Measurements from ENCODE around the gene FBXO42.
"Not testable (repeated sequence)": the region's sequence is repeated elsewhere in the genome, so short reads cannot be mapped to it uniquely, and the experiment has no call there.

Gene FBXO42

DNA sequence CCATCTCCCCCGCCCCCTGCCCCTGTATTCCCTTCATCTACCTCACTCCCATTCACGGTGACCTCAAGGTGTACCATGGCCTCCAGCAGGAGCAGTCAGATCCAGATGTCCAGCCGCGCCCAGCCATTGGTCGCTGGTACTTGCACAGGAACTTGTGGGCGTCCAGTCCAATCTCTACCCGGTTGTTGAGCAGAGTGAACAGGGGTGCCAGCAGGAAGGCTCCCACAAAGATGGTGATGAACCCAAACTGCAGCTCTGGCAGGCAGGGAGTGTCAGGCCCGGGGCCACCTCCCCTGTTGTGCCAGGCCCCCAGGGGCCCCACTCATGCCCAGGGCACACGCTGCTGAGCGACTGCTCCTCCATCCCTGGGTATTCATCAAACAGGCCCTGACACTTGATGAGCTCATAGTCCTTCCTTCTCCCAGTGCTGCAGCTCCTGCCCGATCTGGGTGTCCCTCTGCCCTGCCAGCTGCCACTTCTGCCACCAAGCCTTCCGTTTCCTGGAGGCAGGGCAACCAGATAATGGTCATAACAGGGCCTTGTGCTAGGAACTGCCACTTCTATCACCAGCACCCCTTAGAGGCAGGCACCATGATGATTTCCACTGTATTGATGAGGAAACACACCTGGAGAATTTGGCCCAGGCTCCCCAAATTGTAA, 134.1 kb downstream of the FBXO42 start:
- DNase-seq (ENCODE audit: low spot score), result no peak

DNA sequence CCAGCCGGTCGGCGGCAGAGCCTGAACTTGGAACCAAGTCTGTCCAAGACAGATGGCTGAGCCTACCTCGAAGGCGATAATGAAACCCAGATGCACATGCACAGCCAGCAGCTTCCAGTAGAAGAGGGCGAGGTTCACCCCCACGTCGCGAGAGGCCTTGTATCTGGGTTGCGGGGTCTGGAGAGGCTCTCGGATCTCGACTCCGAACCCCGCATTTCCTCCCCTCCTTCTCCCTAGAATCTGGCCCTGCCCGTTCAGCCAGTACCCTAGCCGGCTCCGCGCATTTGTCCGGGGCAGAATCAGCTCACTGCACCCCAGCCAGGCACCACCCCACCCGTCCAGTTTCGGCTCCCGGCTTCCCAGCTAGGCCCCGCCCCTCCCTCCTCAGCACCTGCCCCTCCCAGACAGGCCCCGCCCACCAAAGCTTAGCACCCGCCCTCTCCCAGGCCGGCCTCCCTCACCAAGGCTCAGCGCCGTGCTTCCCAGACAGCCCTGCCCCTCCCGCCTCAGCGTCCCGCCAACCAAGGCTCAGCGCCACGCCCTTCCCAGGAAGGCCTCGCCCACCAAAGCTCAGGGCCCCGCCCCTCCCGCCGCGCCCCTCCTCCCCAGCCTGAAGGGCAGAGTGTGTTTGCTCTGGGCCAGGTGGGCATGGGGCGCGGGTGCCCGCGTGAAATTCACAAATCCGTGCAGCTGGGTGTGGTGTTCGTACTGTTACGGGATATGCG, 135.1 kb downstream of the FBXO42 start:
- DNase-seq (ENCODE audit: low spot score), result peak; percentile 96

DNA sequence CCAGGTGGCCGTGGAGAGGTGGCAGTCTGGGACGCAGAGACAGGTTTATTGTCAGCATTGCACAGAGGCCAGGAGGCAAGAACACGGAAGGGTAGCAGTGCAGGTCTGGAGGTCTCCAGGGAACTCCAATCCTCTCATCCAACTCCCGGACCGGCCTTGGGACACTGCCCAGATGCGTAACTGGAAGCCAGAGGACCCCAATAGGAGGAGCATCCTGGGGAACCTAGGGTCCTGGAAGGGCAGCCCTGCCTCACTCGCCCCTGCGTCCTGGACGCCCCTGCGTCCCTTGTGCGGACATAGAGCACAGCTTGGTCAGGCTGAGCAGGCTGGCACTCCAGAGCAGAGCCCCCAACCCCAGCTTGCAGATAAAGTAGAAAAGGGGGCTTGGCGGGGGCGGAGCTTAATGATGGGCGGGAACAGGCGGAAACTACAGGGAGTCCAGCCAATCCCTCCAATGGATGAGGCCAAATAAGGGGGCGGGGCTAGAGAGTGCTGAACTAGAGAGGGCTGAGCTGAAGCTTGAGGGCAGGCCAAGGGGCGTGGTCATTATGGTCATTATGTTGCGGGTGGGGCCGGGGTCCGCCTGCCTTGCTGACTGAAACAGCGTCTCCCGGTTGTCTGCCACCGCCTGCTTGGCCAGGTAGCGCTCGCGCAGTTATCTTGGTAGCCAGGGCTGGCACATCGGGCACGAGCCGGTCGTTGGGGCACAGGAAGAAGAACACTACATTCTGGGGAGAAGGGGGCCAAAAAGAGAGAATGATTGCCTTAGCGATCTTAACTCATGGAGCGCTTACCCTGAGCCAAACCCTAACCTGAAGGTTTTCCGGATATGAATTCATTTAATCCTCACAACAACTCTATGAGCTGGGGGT, 136.2 kb downstream of the FBXO42 start:
- DNase-seq (ENCODE audit: low spot score), result peak; percentile 59

GRCh38 chr1:16215240-16215639, 137.0 kb downstream of the FBXO42 start:
- DNase-seq (ENCODE audit: low spot score), result not testable (repeated sequence)

GRCh38 chr1:16213544-16213943, 138.7 kb downstream of the FBXO42 start:
- DNase-seq (ENCODE audit: low spot score), result not testable (repeated sequence)

DNA sequence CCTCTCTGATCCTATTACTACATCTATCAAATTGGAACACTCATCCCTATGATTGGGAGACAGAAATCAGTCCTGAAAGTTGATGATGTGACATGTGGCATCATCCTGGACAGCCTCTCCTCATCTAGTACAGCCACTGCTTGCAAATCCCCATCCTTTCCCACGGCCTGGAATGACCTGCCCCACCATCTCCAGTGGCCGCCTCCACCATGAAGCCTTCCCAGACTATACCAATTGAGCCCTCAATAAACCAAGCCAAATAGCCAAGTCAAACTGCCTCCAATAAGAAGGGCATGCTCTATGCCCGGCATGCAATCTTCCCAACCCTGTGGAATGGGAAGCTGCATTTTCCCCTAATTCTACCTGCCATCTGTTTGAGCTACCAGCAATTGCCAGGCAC, 139.3 kb downstream of the FBXO42 start:
- DNase-seq (ENCODE audit: low spot score), result no peak

GRCh38 chr1:16212251-16212961, 139.9 kb downstream of the FBXO42 start, which contains the start of gene ARHGEF19:
ARHGEF19 (minus strand) TSS chr1:16212652; CDS start chr1:16209054, 3,598 bp downstream.
- no peak for DNase-seq (ENCODE audit: low spot score)

GRCh38 chr1:16211824-16212223, 140.5 kb downstream of the FBXO42 start:
- DNase-seq (ENCODE audit: low spot score), result no peak

DNA sequence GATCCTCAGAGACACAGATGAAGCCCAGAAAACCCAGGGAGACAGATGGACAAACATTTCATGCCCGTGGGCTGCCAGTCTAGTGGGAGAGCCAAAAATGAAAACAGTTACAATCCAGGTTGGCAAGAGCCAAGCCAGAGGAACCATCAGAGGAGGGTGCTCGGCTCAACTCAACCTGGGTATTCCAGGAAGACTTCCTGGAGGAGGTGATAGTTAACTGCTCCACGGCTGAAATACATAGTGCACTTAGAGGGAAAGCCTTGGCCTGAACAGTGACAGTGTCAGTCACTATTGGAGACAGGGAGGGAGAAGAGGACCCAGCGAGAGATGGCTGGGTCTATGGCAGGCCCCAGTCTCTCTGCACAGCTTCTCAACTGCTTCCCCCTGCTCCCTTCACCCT, 141.7 kb downstream of the FBXO42 start:
- no peak for DNase-seq (ENCODE audit: low spot score)

DNA sequence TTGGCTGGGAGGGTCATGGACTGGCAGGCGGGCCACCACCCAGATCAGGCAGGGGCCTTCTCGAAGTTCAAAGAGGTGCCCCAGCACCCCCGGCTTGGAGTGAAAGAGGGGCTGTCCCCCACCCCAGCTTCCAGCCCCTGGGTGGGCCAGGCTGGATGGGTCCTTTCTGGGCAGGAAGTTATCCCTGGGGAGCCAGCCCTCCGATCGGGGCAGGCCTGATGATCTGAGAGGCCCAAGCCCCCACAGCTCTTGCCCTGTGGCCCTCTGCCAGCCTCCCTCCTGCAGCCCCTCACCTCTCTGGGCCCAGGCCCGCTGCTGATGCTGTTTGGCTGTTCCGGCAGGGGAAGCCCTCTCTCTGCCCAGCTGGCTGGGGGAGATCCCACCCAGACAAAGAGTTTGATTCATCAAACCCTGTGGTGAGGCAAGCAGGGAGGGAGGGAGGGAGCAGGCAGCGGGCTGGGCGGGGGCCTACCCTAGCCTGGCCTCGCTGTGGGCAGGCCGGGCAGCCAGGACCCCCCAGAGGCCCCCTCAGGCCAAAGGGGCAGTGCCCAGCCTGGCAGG, 142.4 kb downstream of the FBXO42 start:
- no peak for DNase-seq (ENCODE audit: low spot score)

GRCh38 chr1:16209132-16209846, 143.0 kb downstream of the FBXO42 start:
- no peak for DNase-seq (ENCODE audit: low spot score)

- DNase-seq (ENCODE audit: low spot score), result no peak
These were observed 143.9 kb downstream of the FBXO42 start for GRCh38 chr1:16208270-16208987.

DNA sequence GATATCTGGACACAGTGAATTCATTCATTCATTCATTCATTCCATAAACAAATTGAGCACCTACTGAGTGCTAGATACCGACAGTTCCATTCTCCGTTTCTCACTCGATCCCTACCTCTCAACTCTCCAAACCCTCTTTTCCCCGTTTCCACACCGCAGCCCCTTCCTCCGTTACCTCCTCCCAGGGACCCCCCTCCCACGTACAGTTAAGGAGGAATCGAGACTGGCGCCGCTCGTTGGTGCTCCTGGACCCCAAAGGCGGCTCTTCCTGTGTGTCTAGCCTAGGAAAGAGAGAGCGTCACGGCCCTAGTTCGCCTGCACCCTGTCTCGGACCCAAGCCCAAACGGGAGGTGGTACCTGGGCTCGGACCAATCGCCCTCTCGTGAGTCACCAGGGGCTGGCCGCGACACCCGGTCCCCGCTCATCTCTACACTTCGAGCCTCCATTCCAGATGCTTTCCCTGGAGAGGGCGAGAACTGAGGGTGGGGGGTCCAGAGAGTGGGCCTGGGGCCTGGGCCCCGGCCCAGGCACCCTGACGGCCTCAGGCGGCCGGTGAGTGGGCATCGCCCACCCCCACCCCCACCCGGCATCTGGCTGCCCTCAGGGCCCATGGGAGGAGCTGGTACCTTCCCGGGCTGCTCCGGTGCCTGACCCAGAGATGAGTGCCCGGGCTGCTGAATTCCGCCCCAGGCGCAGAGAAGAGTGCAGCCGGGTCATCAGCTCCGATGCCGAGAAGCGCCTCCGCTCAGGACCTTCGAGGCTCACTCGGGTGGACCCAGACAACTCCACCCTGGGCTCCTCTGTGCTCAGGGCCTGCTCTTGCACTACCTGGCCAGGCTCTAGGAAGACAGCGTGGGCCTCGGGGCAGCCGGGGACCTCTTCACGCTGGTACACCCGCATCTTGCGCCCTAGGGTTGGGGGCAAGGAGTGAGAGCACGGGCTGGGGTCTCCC, 144.7 kb downstream of the FBXO42 start:
- no peak for DNase-seq (ENCODE audit: low spot score)

GRCh38 chr1:16206547-16207317, 145.5 kb downstream of the FBXO42 start:
- DNase-seq (ENCODE audit: low spot score), result peak; percentile 91

DNA sequence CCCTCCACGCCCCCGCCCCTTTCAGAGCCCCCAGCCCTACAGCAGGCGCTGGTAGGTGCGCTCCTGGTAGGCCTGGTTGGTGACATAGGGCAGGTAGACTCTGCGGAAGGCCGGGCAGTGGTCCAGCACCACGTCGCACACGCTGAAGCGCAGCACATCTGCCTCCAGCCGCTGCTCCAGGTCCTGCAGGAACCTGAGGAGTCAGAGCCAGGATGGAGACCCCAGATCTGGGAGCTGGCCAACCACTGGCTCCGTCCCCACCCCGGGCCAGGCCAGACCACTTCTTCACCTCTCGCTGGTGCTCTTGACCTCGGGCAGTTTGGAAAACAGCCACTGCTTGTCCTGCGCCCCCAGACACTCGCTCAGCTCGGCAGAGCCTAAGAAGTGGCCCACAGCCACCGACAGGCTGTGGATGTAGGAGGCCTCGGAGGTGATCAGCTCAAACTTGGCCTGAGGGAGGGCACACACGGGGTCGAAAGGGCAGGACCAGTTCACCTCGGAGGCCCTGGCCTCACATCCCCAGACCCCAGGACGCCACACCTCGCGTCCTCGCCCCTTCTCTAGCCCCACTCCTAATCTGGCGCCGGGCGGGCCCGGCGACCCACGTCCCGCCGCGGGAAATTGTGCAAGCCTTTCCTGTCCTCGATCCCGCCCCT, 146.3 kb downstream of the FBXO42 start:
- DNase-seq (ENCODE audit: low spot score), result no peak

DNA sequence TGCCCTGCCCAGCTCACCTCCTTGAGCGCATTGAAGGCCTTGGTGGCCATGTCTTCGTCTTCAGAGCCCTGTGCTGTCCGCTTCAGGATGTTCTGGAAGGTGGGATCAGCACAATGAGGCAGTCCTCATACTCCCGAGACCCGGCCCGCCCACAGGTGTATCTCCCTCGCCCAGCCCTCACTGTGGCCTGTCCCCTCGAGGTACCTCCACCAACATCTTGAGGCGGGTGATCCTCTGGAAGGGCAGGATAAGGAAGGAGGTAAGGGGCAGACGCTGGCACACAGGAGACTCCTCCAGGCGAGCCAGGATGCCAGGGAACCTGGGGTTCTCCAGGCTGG, 147.0 kb downstream of the FBXO42 start:
- DNase-seq (ENCODE audit: low spot score), result no peak

GRCh38 chr1:16204634-16205333, 147.5 kb downstream of the FBXO42 start:
- DNase-seq (ENCODE audit: low spot score), result no peak
